ENCODE data around the gene CLDN11. TPM values are rescaled to one million over a fixed set of nuclear protein-coding genes. Genes with fewer than 3 reads are reported as not detected.

CLDN11 gene
- total RNA-seq, 1 donor from 2014 or later: 1.7 TPM

DNA sequence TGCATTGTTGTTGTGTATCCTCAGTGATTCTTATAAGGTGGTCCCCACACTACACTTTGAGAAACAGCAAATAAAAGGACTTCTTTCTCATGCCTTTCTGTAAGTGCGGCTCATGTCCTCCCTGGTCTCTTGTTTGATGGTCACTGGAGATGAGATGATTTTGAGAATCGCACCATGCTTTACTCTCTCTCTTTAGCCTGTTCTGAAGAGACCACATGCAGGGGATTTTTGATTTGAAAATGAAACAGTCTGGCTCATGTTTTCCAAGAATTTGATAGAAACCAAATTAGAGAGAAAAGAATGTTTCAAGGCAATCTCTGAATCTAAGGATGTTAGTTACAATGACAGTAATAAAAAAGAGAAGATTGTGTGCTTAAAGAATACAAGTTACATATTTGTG, 18.0 kb downstream of the CLDN11 start:
- Mint-ChIP-seq H3K9me3 (ENCODE audit: low read depth) (no peaks in the 10 kb centered on the region), H3K27ac (no peak overlapping the region), H3K4me1 (ENCODE audit: low read depth) (peaks cover 7% of the 10 kb centered on the region), H3K4me3 (ENCODE audit: low read depth) (no peak overlapping the region), H3K36me3 (ENCODE audit: insufficient read depth) (no peaks in the 10 kb centered on the region), H3K27me3 (no peaks in the 10 kb centered on the region)
- TF ChIP-seq, protein P1, sequence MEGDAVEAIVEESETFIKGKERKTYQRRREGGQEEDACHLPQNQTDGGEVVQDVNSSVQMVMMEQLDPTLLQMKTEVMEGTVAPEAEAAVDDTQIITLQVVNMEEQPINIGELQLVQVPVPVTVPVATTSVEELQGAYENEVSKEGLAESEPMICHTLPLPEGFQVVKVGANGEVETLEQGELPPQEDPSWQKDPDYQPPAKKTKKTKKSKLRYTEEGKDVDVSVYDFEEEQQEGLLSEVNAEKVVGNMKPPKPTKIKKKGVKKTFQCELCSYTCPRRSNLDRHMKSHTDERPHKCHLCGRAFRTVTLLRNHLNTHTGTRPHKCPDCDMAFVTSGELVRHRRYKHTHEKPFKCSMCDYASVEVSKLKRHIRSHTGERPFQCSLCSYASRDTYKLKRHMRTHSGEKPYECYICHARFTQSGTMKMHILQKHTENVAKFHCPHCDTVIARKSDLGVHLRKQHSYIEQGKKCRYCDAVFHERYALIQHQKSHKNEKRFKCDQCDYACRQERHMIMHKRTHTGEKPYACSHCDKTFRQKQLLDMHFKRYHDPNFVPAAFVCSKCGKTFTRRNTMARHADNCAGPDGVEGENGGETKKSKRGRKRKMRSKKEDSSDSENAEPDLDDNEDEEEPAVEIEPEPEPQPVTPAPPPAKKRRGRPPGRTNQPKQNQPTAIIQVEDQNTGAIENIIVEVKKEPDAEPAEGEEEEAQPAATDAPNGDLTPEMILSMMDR (IDR thresholded peaks at IDR 0.05; ENCODE audit: unreplicated experiment): no peak
- no peak for DNase-seq (ENCODE audit: low spot score, unreplicated experiment)

DNA sequence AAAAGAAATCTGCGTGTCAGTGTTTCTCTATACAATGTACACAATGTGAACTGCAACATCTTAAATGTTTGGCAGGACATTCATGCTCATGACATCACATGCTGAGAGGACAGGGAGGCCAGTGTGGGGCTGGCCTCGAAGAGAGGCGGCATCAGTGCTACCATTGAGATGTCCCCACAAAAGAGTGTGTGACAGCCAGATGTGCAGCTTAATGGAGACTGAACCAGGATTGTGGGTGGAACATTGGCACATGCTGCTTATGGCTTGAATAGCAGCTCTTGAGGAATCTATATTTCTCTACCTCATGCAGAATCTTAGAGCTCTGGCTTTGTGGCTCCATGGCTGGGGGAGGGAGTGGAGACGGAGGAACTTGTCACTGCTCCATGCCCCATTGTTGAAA, 18.5 kb downstream of the CLDN11 start:
- H3K36me3 Mint-ChIP-seq (ENCODE audit: insufficient read depth): no peaks in the 10 kb centered on the region
- no peaks in the 10 kb centered on the region for H3K27me3 Mint-ChIP-seq
- no peak overlapping the region for H3K4me3 Mint-ChIP-seq (ENCODE audit: low read depth)
- TF ChIP-seq, protein P1 (IDR thresholded peaks at IDR 0.05; ENCODE audit: unreplicated experiment): no peak
- H3K4me1 Mint-ChIP-seq (ENCODE audit: low read depth): peaks cover 7% of the 10 kb centered on the region
- DNase-seq (ENCODE audit: low spot score, unreplicated experiment): no peak
- no peaks in the 10 kb centered on the region for H3K9me3 Mint-ChIP-seq (ENCODE audit: low read depth)
- H3K27ac Mint-ChIP-seq: no peak overlapping the region

DNA sequence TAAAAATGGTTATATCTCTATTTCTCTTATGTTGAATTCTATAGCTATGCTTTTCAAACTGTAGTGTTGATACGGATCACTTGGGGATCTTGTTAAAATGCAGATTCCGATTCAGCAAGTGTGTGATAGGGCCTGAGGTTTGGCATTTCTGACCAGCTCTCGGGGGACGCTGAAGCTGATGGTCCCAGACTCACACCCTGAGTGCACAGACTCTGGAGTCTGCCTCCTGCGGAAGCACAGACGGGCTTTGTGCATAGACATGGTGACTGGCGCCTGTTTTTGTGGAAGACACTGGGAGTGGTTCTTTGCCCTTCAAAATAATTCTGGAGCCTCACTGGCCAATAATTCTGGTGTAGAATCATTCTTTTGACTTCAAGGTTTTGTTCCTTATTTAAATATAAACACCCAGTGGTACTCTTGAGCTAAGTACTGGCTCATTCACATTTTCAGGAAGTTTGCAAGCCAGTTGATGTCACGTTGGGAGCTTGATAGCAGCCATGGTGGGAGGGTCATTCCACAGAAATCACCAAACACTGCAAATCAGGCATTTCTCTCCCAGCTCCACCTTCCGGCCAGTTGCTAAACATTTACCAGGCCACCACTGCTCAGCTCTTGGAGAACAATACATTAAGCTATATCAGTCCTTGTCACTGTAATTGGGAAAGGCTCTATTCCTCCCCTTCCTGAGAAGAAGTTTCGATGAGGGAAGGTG, 19.2 kb downstream of the CLDN11 start:
- Mint-ChIP-seq H3K9me3 (ENCODE audit: low read depth) (no peaks in the 10 kb centered on the region), H3K27me3 (peaks cover 3% of the 10 kb centered on the region), H3K4me3 (ENCODE audit: low read depth) (no peak overlapping the region), H3K27ac (no peak overlapping the region), H3K4me1 (ENCODE audit: low read depth) (peaks cover 7% of the 10 kb centered on the region), H3K36me3 (ENCODE audit: insufficient read depth) (no peaks in the 10 kb centered on the region)
- DNase-seq (ENCODE audit: low spot score, unreplicated experiment): no peak
- TF ChIP-seq, protein P1 (IDR thresholded peaks at IDR 0.05; ENCODE audit: unreplicated experiment): peak; percentile 26

DNA sequence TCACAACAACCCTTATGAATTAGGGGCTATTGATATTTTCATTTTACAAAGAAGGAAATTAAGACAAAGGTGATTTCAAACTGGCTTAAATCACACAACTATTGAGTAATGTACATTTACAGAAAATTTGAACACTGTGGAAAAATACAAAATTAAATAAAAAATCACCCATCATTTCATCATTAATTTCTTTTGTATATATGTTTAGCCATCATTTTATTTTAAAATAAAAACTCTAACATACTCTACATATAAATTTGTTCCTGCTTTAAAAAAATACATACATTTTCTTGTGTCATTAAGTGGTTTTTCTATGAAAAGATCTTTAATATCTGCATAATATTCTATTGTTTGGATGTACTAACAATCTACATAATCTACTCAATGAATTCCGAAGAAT, 20.2 kb downstream of the CLDN11 start:
- TF ChIP-seq, protein P1 (IDR thresholded peaks at IDR 0.05; ENCODE audit: unreplicated experiment): no peak
- Mint-ChIP-seq H3K27me3 (peaks cover 3% of the 10 kb centered on the region), H3K27ac (no peak overlapping the region), H3K36me3 (ENCODE audit: insufficient read depth) (no peaks in the 10 kb centered on the region), H3K4me3 (ENCODE audit: low read depth) (no peak overlapping the region), H3K4me1 (ENCODE audit: low read depth) (peaks cover 7% of the 10 kb centered on the region), H3K9me3 (ENCODE audit: low read depth) (no peaks in the 10 kb centered on the region)
- no peak for DNase-seq (ENCODE audit: low spot score, unreplicated experiment)

DNA sequence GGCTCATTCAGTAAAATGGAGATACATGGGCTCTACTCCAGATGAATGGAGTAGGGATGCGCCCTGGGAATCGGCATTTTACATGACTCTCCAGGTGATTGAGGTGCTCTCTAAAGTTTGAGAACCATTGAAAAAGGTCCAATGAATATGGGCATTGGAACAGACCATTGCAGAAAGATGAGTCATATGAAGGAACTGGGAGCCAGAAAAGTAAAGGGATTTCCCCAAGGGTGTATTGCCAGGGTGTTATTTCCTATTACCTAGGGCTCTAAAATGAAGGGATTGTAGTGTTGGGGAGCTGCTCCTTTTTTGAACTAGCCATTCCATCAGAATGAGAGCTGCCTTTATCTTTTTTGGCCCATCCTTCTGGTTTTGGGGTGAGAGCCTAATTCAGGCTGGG, 21.7 kb downstream of the CLDN11 start:
- Mint-ChIP-seq H3K4me1 (ENCODE audit: low read depth) (peaks cover 7% of the 10 kb centered on the region), H3K27ac (no peak overlapping the region), H3K27me3 (peaks cover 3% of the 10 kb centered on the region)

More for the DNA sequence above, 21.7 kb downstream of the CLDN11 start:
- Mint-ChIP-seq H3K9me3 (ENCODE audit: low read depth) (no peaks in the 10 kb centered on the region), H3K4me3 (ENCODE audit: low read depth) (no peak overlapping the region), H3K36me3 (ENCODE audit: insufficient read depth) (no peaks in the 10 kb centered on the region)
- TF ChIP-seq, protein P1 (IDR thresholded peaks at IDR 0.05; ENCODE audit: unreplicated experiment): no peak
- no peak for DNase-seq (ENCODE audit: low spot score, unreplicated experiment)
